GM23338 (cell line): Measurements from ENCODE around the gene ARHGEF16.

Experiments
- CREB1 ChIP-seq: fragments of 250-450 bp; sonication (Bioruptor Pico); IDR thresholded peaks from 2 replicates; pipeline ENCODE4 v1.5.0; 2020; ENCODE audit warnings: low read depth, mild to moderate bottlenecking, moderate library complexity
- CTCF ChIP-seq, 2 experiments: fragments of 200-600 bp in 1 of 2; sonication (generic) in 1 of 2; conservative IDR thresholded peaks; 2 replicates each; pipeline versions ENCODE4 v1.5.1 to v1.6.1; 2016 to 2017; ENCODE audit warnings: antibody characterized with exemption in 2 of 2, low read depth in 2 of 2, mild to moderate bottlenecking in 2 of 2, moderate library complexity in 1 of 2
- EZH2 ChIP-seq: fragments of 200-600 bp; sonication (generic); IDR thresholded peaks from one replicate; pipeline ENCODE4 v1.8.0; 2017; ENCODE audit warnings: antibody characterized with exemption, mild to moderate bottlenecking, low read depth; ENCODE audit not compliant: unreplicated experiment
- POLR2AphosphoS5 ChIP-seq: IDR thresholded peaks from 2 replicates; pipeline ENCODE4 v1.6.1; 2016; ENCODE audit warnings: antibody characterized with exemption, low read depth

- TF ChIP-seq CTCF (conservative IDR thresholded peaks at IDR 0.05; ENCODE audit: low read depth in 2 of 2) (peak; percentile 82), EZH2 (no peak), POLR2AphosphoS5 (no peak), CREB1 (CRISPR knock-in tag) (no peak)
Observed at GRCh38 chr1:3491291-3492246, 37.1 kb downstream of the ARHGEF16 start.
